Gastroesophageal sphincter (tissue), 4 donors: ENCODE data around the gene PI16. TPM values are rescaled to one million over a fixed set of nuclear protein-coding genes. Genes with fewer than 3 reads are reported as not detected.
A peak's percentile ranks its signal among the peaks of the same experiment; 100 is the strongest.

Source experiments
- ATAC-seq: fragments of 150-250 bp; one replicate; pipeline ENCODE4 v1.9.1; 2016; ENCODE audit warnings: mild to moderate bottlenecking, moderate library complexity
- H3K27ac ChIP-seq, 4 donors: fragments of 200-600 bp; sonication (generic) in 3 of 4; 1 replicate in 3 of 4; 2 replicates in 1 of 4; pipeline ENCODE4 v1.5.1; 2016 to 2019
- H3K27me3 ChIP-seq: fragments of 200-600 bp; sonication (generic); one replicate; pipeline ENCODE4 v1.5.1; 2019
- H3K36me3 ChIP-seq, 2 donors: fragments of 200-600 bp; sonication (generic); one replicate each; pipeline ENCODE4 v1.5.1; 2019; ENCODE audit warnings: control low read depth in 1 of 2
- H3K4me1 ChIP-seq, 3 donors: fragments of 200-600 bp; sonication (generic); 1 replicate in 2 of 3; 2 replicates in 1 of 3; pipeline ENCODE4 v1.5.1; 2016 to 2019; ENCODE audit warnings: control low read depth in 2 of 3
- H3K4me3 ChIP-seq, 2 donors: fragments of 200-600 bp; sonication (generic); one replicate each; pipeline ENCODE4 v1.5.1; 2019; ENCODE audit warnings: mild to moderate bottlenecking in 1 of 2, moderate library complexity in 1 of 2
- H3K9me3 ChIP-seq, 3 donors: fragments of 200-600 bp; sonication (generic); one replicate each; pipeline ENCODE4 v1.5.1; 2017 to 2019; ENCODE audit warnings: control low read depth in 2 of 3
- EP300 ChIP-seq: sonication (generic); formaldehyde crosslinking; IDR thresholded peaks from one replicate; pipeline ENCODE4 v1.6.1; 2017; ENCODE audit warnings: antibody characterized with exemption, mild to moderate bottlenecking
- POLR2A ChIP-seq, 2 donors: fragments of 450-650 bp; IDR thresholded peaks; one replicate each; pipeline ENCODE4 v1.6.1; 2017; ENCODE audit warnings: antibody characterized with exemption in 2 of 2, mild to moderate bottlenecking in 2 of 2, moderate library complexity in 1 of 2
- POLR2AphosphoS5 ChIP-seq: sonication (generic); formaldehyde crosslinking; IDR thresholded peaks from one replicate; pipeline ENCODE4 v1.6.1; 2017; ENCODE audit warnings: antibody characterized with exemption
- WGBS, 2 donors: methylation state at CpG; one replicate each; pipeline ENCODE4 v1.1.5; 2018; ENCODE audit warnings: low coverage in 1 of 2; 5-methylcytosine and 5-hydroxymethylcytosine counted together
- total RNA-seq, 4 donors: library from RNA; depleted of rRNA; stranded (reverse); fragments of >200 nt; gene quantifications; one replicate each; pipeline ENCODE4 v1.1.0, GENCODE V29; 2016
- TF ChIP-seq, protein P1 (sequence below), 4 experiments: fragments of 200-600 bp in 2 of 4; fragments of 450-650 bp in 2 of 4; sonication (generic) in 1 of 4; IDR thresholded peaks; one replicate each; pipeline ENCODE4 v1.5.1; 2017 to 2019; ENCODE audit warnings: antibody characterized with exemption in 4 of 4, mild to moderate bottlenecking in 2 of 4, moderate library complexity in 2 of 4

Gene PI16
- total RNA-seq, 4 donors from 2014 or later: 21.6 to 53.5 (median 44.9) TPM

DNA sequence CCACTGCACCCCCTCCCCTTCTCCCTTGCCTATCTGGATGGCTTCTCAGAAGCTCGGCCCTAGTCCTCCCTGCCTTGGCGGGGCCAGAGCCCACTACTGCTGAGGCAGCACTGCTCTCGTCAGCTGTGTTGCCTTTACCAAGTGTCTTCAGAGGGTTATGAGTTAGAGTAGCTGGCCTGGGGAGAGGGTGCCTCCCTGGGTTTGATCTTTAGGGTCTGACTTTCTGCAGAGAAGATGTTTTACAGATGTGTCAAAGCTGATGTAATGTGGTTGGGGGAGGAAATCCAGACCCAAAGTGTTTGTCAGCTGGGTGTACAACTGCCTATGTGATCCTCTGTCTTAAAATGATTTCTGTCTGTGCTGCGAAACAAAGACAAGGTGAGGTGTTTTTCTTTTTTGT is 30.4 kb upstream of the PI16 start:
- Histone ChIP-seq H3K36me3 (peaks cover 0 to 71% of the 10 kb centered on the region in 2 donors), H3K27me3 (no peaks in the 10 kb centered on the region), H3K4me1 (peaks cover 0 to 44% (median 13%) of the 10 kb centered on the region in 3 donors), H3K27ac (no peak overlapping the region), H3K4me3 (no peak overlapping the region), H3K9me3 (no peaks in the 10 kb centered on the region)
- ATAC-seq: no peak
- TF ChIP-seq POLR2A (IDR thresholded peaks at IDR 0.05): no peak
- TF ChIP-seq, protein P1, sequence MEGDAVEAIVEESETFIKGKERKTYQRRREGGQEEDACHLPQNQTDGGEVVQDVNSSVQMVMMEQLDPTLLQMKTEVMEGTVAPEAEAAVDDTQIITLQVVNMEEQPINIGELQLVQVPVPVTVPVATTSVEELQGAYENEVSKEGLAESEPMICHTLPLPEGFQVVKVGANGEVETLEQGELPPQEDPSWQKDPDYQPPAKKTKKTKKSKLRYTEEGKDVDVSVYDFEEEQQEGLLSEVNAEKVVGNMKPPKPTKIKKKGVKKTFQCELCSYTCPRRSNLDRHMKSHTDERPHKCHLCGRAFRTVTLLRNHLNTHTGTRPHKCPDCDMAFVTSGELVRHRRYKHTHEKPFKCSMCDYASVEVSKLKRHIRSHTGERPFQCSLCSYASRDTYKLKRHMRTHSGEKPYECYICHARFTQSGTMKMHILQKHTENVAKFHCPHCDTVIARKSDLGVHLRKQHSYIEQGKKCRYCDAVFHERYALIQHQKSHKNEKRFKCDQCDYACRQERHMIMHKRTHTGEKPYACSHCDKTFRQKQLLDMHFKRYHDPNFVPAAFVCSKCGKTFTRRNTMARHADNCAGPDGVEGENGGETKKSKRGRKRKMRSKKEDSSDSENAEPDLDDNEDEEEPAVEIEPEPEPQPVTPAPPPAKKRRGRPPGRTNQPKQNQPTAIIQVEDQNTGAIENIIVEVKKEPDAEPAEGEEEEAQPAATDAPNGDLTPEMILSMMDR (IDR thresholded peaks at IDR 0.05): no peak
- TF ChIP-seq EP300: no peak
- no peak for TF ChIP-seq POLR2AphosphoS5
- 75 to 90% methylated on average over 2 of the region's 4 CpGs for WGBS, 2 donors

DNA sequence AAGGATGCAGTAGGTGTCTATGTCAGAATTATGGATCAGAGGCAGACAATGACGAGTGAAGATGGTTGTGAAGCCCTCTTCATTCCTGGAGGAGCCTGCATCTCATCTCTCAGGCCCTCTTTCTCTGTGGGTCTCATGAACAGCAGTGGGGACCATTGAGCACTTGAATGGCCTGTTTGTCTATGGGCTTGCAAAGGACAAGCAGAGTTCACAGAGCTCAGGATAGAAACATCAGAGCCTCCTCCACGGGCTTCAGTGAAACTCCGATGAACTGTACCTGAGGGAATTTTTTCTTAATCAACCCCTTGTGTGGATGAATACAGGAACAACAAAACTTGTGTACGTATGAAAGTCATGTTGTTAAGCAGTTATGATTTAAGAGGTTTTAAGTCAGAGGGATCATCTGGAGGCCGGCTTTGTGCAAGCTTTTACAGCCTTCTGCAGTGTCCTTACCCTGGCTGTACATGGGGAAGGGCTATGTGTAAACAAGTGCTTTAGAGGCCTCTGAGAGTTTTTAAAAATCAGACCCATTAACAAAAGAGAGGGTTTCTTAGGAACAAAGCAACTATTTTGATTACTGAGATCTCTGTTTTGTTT is 29.7 kb upstream of the PI16 start:
- Histone ChIP-seq H3K9me3 (no peaks in the 10 kb centered on the region), H3K27ac (no peak overlapping the region), H3K27me3 (no peaks in the 10 kb centered on the region), H3K36me3 (peaks cover 0 to 64% of the 10 kb centered on the region in 2 donors), H3K4me1 (peaks cover 0 to 45% (median 20%) of the 10 kb centered on the region in 3 donors), H3K4me3 (no peak overlapping the region)
- no peak for ATAC-seq
- TF ChIP-seq, protein P1 (IDR thresholded peaks at IDR 0.05): no peak
- TF ChIP-seq POLR2AphosphoS5 (no peak), EP300 (no peak), POLR2A (IDR thresholded peaks at IDR 0.05) (no peak)
- 46 to 61% methylated on average over 3 to 4 of the region's 5 CpGs for WGBS, 2 donors

GRCh38 chr6:36925809-36926208 is 28.7 kb upstream of the PI16 start:
- H3K27me3 ChIP-seq: no peaks in the 10 kb centered on the region
- peaks cover 0 to 54% of the 10 kb centered on the region in 2 donors for H3K36me3 ChIP-seq
- TF ChIP-seq EP300: no peak
- TF ChIP-seq POLR2AphosphoS5: no peak
- no peak for TF ChIP-seq POLR2A (IDR thresholded peaks at IDR 0.05)
- TF ChIP-seq, protein P1 (IDR thresholded peaks at IDR 0.05): no peak
- WGBS, 2 donors: 85 to 90% methylated on average over 2 to 4 of the region's 4 CpGs
- no peak overlapping the region for H3K27ac ChIP-seq
- H3K4me3 ChIP-seq: no peak overlapping the region
- H3K4me1 ChIP-seq: peaks cover 0 to 46% (median 24%) of the 10 kb centered on the region in 3 donors
- no peaks in the 10 kb centered on the region for H3K9me3 ChIP-seq
- ATAC-seq: no peak

GRCh38 chr6:36926708-36927513 is 27.6 kb upstream of the PI16 start:
- H3K27ac ChIP-seq: peak overlapping the region in 3 of 4 donors; percentile 38 to 72 (median 67)
- H3K9me3 ChIP-seq: no peaks in the 10 kb centered on the region
- no peaks in the 10 kb centered on the region for H3K27me3 ChIP-seq
- H3K36me3 ChIP-seq: peaks cover 0 to 43% of the 10 kb centered on the region in 2 donors
- WGBS, 2 donors: 69 to 71% methylated on average over 9 to 10 of the region's 10 CpGs
- TF ChIP-seq, protein P1 (IDR thresholded peaks at IDR 0.05): no peak
- TF ChIP-seq POLR2A (IDR thresholded peaks at IDR 0.05): no peak
- no peak for TF ChIP-seq EP300
- TF ChIP-seq POLR2AphosphoS5: no peak
- peaks cover 0 to 39% (median 24%) of the 10 kb centered on the region in 3 donors for H3K4me1 ChIP-seq
- H3K4me3 ChIP-seq: no peak overlapping the region
- no peak for ATAC-seq
